Breast epithelium (tissue), 3 donors: ENCODE data around the gene P4HA1.

Experiments used
- CTCF ChIP-seq, 3 donors: fragments of 450-650 bp; IDR thresholded peaks; one replicate each; pipeline ENCODE4 v1.5.1; 2016 to 2017; ENCODE audit warnings: antibody characterized with exemption in 3 of 3, mild to moderate bottlenecking in 3 of 3, moderate library complexity in 3 of 3
- POLR2A ChIP-seq: fragments of 450-650 bp; IDR thresholded peaks from one replicate; pipeline ENCODE4 v1.6.1; 2016; ENCODE audit warnings: antibody characterized with exemption, mild to moderate bottlenecking, moderate library complexity

GRCh38 chr10:73073627-73074026 is 23.0 kb downstream of the P4HA1 start:
- TF ChIP-seq CTCF (IDR thresholded peaks at IDR 0.05), result no peak
- TF ChIP-seq POLR2A, result no peak
